ENCODE measurements around the gene VAPB.

The VAPB gene

GRCh38 chr20:58389968-58390658 lies 1.1 kb downstream of the VAPB start:
- Mint-ChIP-seq H3K36me3 (peaks cover 32 to 38% of the 10 kb centered on the region in 2 donors), H3K27me3 (peaks cover 0 to 4% of the 10 kb centered on the region in 2 donors), H3K4me3 (peak overlapping the region; percentile 93 to 96), H3K27ac (peak overlapping the region; percentile 96), H3K4me1 (peaks cover 29 to 48% of the 10 kb centered on the region in 2 donors), H3K9me3 (no peaks in the 10 kb centered on the region)
- DNase-seq (no peak), ATAC-seq (replicated peaks) (no peak)

- Mint-ChIP-seq H3K27me3 (peaks cover 0 to 4% of the 10 kb centered on the region in 2 donors), H3K4me1 (peaks cover 30 to 51% of the 10 kb centered on the region in 2 donors), H3K36me3 (peaks cover 32 to 38% of the 10 kb centered on the region in 2 donors), H3K9me3 (no peaks in the 10 kb centered on the region), H3K4me3 (peak overlapping the region; percentile 93 to 96), H3K27ac (peak overlapping the region; percentile 96)
- ATAC-seq (replicated peaks) (no peak), DNase-seq (no peak)
Measured at GRCh38 chr20:58390659-58391035, 1.6 kb downstream of the VAPB start.

GRCh38 chr20:58392286-58392685 lies 3.3 kb downstream of the VAPB start:
- no peak for ATAC-seq (replicated peaks)
- peaks cover 36 to 62% of the 10 kb centered on the region in 2 donors for H3K4me1 Mint-ChIP-seq
- H3K27me3 Mint-ChIP-seq = no peaks in the 10 kb centered on the region
- H3K9me3 Mint-ChIP-seq = no peaks in the 10 kb centered on the region
- peak overlapping the region; percentile 14 for H3K27ac Mint-ChIP-seq
- DNase-seq = no peak
- no peak overlapping the region for H3K4me3 Mint-ChIP-seq
- H3K36me3 Mint-ChIP-seq = peaks cover 36 to 45% of the 10 kb centered on the region in 2 donors

- DNase-seq (no peak), ATAC-seq (replicated peaks) (no peak)
- H3K27me3 Mint-ChIP-seq = no peaks in the 10 kb centered on the region
- H3K4me3 Mint-ChIP-seq = no peak overlapping the region
- H3K9me3 Mint-ChIP-seq = no peaks in the 10 kb centered on the region
- peaks cover 39 to 50% of the 10 kb centered on the region in 2 donors for H3K36me3 Mint-ChIP-seq
- peaks cover 40 to 72% of the 10 kb centered on the region in 2 donors for H3K4me1 Mint-ChIP-seq
- no peak overlapping the region for H3K27ac Mint-ChIP-seq
Measured at GRCh38 chr20:58393299-58393698, 4.3 kb downstream of the VAPB start.

GRCh38 chr20:58394801-58395200 lies 5.8 kb downstream of the VAPB start:
- DNase-seq (no peak), ATAC-seq (replicated peaks) (no peak)
- no peaks in the 10 kb centered on the region for H3K9me3 Mint-ChIP-seq
- no peak overlapping the region for H3K27ac Mint-ChIP-seq
- peaks cover 42 to 56% of the 10 kb centered on the region in 2 donors for H3K36me3 Mint-ChIP-seq
- H3K27me3 Mint-ChIP-seq = no peaks in the 10 kb centered on the region
- H3K4me1 Mint-ChIP-seq = peaks cover 44 to 81% of the 10 kb centered on the region in 2 donors
- H3K4me3 Mint-ChIP-seq = no peak overlapping the region

GRCh38 chr20:58395604-58396003 lies 6.6 kb downstream of the VAPB start:
- H3K9me3 Mint-ChIP-seq = no peaks in the 10 kb centered on the region
- no peak overlapping the region for H3K27ac Mint-ChIP-seq
- DNase-seq (no peak), ATAC-seq (replicated peaks) (no peak)
- H3K4me1 Mint-ChIP-seq = peaks cover 39 to 74% of the 10 kb centered on the region in 2 donors
- H3K36me3 Mint-ChIP-seq = peaks cover 35 to 53% of the 10 kb centered on the region in 2 donors
- H3K4me3 Mint-ChIP-seq = no peak overlapping the region
- no peaks in the 10 kb centered on the region for H3K27me3 Mint-ChIP-seq

GRCh38 chr20:58397429-58397828 lies 8.4 kb downstream of the VAPB start:
- Mint-ChIP-seq H3K27me3 (no peaks in the 10 kb centered on the region), H3K4me3 (no peak overlapping the region), H3K36me3 (peaks cover 23 to 38% of the 10 kb centered on the region in 2 donors), H3K4me1 (peaks cover 26 to 55% of the 10 kb centered on the region in 2 donors), H3K9me3 (no peaks in the 10 kb centered on the region), H3K27ac (no peak overlapping the region)
- DNase-seq = no peak
- ATAC-seq (replicated peaks) = no peak

GRCh38 chr20:58398254-58398653 lies 9.2 kb downstream of the VAPB start:
- peaks cover 19 to 32% of the 10 kb centered on the region in 2 donors for H3K36me3 Mint-ChIP-seq
- H3K4me1 Mint-ChIP-seq = peaks cover 22 to 47% of the 10 kb centered on the region in 2 donors
- H3K27me3 Mint-ChIP-seq = no peaks in the 10 kb centered on the region
- H3K27ac Mint-ChIP-seq = no peak overlapping the region
- DNase-seq = no peak
- ATAC-seq (replicated peaks) = no peak
- peak overlapping the region in 1 of 2 donors; percentile 29 for H3K4me3 Mint-ChIP-seq
- H3K9me3 Mint-ChIP-seq = no peaks in the 10 kb centered on the region

- Mint-ChIP-seq H3K4me3 (no peak overlapping the region), H3K27ac (no peak overlapping the region), H3K36me3 (peaks cover 12 to 23% of the 10 kb centered on the region in 2 donors), H3K4me1 (peaks cover 19 to 37% of the 10 kb centered on the region in 2 donors), H3K27me3 (no peaks in the 10 kb centered on the region), H3K9me3 (no peaks in the 10 kb centered on the region)
- DNase-seq (no peak), ATAC-seq (replicated peaks) (no peak)
Measured at GRCh38 chr20:58399926-58400325, 10.9 kb downstream of the VAPB start.

GRCh38 chr20:58401162-58401561 lies 12.1 kb downstream of the VAPB start:
- no peak for DNase-seq
- Mint-ChIP-seq H3K36me3 (peaks cover 11 to 21% of the 10 kb centered on the region in 2 donors), H3K27ac (no peak overlapping the region), H3K27me3 (no peaks in the 10 kb centered on the region), H3K4me3 (no peak overlapping the region), H3K4me1 (peaks cover 16 to 29% of the 10 kb centered on the region in 2 donors), H3K9me3 (no peaks in the 10 kb centered on the region)
- ATAC-seq (replicated peaks) = no peak

- ATAC-seq (replicated peaks) = peak; percentile 26 to 35
- no peaks in the 10 kb centered on the region for H3K27me3 Mint-ChIP-seq
- peaks cover 8 to 17% of the 10 kb centered on the region in 2 donors for H3K36me3 Mint-ChIP-seq
- no peaks in the 10 kb centered on the region for H3K9me3 Mint-ChIP-seq
- no peak overlapping the region for H3K4me3 Mint-ChIP-seq
- H3K4me1 Mint-ChIP-seq = peaks cover 12 to 22% of the 10 kb centered on the region in 2 donors
- DNase-seq = no peak
- H3K27ac Mint-ChIP-seq = no peak overlapping the region
Measured at GRCh38 chr20:58402305-58402704, 13.3 kb downstream of the VAPB start.

GRCh38 chr20:58402827-58403226 lies 13.8 kb downstream of the VAPB start:
- DNase-seq (peak; percentile 14), ATAC-seq (replicated peaks) (peak; percentile 96 to 97)
- no peak overlapping the region for H3K4me3 Mint-ChIP-seq
- no peak overlapping the region for H3K27ac Mint-ChIP-seq
- no peaks in the 10 kb centered on the region for H3K9me3 Mint-ChIP-seq
- H3K4me1 Mint-ChIP-seq = peaks cover 14 to 22% of the 10 kb centered on the region in 2 donors
- H3K27me3 Mint-ChIP-seq = no peaks in the 10 kb centered on the region
- peaks cover 8 to 16% of the 10 kb centered on the region in 2 donors for H3K36me3 Mint-ChIP-seq

- Mint-ChIP-seq H3K9me3 (no peaks in the 10 kb centered on the region), H3K4me3 (no peak overlapping the region), H3K27me3 (no peaks in the 10 kb centered on the region), H3K27ac (no peak overlapping the region), H3K36me3 (peaks cover 5 to 12% of the 10 kb centered on the region in 2 donors), H3K4me1 (peaks cover 12 to 22% of the 10 kb centered on the region in 2 donors)
- ATAC-seq (replicated peaks) (peak; percentile 67 to 73), DNase-seq (no peak)
Measured at GRCh38 chr20:58403272-58403671, 14.2 kb downstream of the VAPB start.

- Mint-ChIP-seq H3K9me3 (no peaks in the 10 kb centered on the region), H3K27me3 (no peaks in the 10 kb centered on the region), H3K36me3 (peaks cover 0 to 2% of the 10 kb centered on the region in 2 donors), H3K4me1 (peaks cover 13 to 29% of the 10 kb centered on the region in 2 donors), H3K27ac (no peak overlapping the region), H3K4me3 (no peak overlapping the region)
- ATAC-seq (replicated peaks) (no peak), DNase-seq (no peak)
Measured at GRCh38 chr20:58405504-58406291, 16.7 kb downstream of the VAPB start.
